Measurements from ENCODE around the gene PON2.

DNA sequence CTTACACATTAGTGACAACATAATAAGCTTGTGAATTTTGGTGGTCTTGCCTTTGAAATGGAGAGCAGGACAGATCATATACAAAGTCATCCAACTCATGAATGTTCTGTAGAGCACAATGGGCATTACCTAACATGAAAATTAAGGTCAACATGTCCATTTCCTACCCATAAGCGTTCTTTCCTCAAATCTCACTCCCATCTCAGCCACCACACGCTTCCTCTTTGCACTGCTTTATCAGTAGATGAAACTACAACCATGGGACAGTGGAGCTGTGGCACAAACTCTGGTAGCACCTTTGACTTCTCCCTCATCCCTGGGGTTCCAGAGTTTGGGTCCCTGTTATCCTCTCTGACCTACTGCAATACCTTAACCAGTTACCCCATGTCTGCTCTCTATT lies 2.2 kb downstream of the PON2 start:
- no peak for TF ChIP-seq BRCA1 (IDR thresholded peaks at IDR 0.05; ENCODE audit: low read depth, low read length)
- TF ChIP-seq POLR2A (IDR thresholded peaks at IDR 0.05; ENCODE audit: control extremely low read depth in 1 of 2, low read depth in 2 of 2, low read length in 2 of 2) = no peak
- TF ChIP-seq RFX5 (IDR thresholded peaks at IDR 0.05; ENCODE audit: borderline replicate concordance, low read depth, low read length) = no peak
- no peak for TF ChIP-seq FOSL1 (IDR thresholded peaks at IDR 0.05; ENCODE audit: insufficient read depth, low read depth, low read length)
- no peak for TF ChIP-seq CTCF (IDR thresholded peaks at IDR 0.05; ENCODE audit: control extremely low read depth in 1 of 3, insufficient read depth in 1 of 3, low read depth in 1 of 3, low read length in 3 of 3)
- TF ChIP-seq GABPA (IDR thresholded peaks at IDR 0.05; ENCODE audit: borderline replicate concordance, insufficient read depth, low read length) = no peak
- TF ChIP-seq ATF3 (IDR thresholded peaks at IDR 0.05; ENCODE audit: insufficient read depth, low read depth, low read length) = no peak
- no peak for TF ChIP-seq KDM1A (IDR thresholded peaks at IDR 0.05; ENCODE audit: borderline replicate concordance, low read length)
- TF ChIP-seq SIN3A (conservative IDR thresholded peaks at IDR 0.05 in 1 of 2, IDR thresholded peaks at IDR 0.05 in 1 of 2; ENCODE audit: low read depth in 1 of 2, low read length in 2 of 2) = no peak
- TF ChIP-seq YY1 (IDR thresholded peaks at IDR 0.05; ENCODE audit: low read depth, low read length) = no peak
- TF ChIP-seq EZH2 (IDR thresholded peaks at IDR 0.05; ENCODE audit: low read depth, low read length, severe bottlenecking) = no peak
- no peak for TF ChIP-seq NRF1 (IDR thresholded peaks at IDR 0.05; ENCODE audit: low read depth, low read length)
- TF ChIP-seq JUND (IDR thresholded peaks at IDR 0.05; ENCODE audit: low read length) = no peak
- no peak for TF ChIP-seq HDAC6 (IDR thresholded peaks at IDR 0.05; ENCODE audit: low read depth, low read length)
